GM21390 (cell line): ENCODE data around the gene DUSP6.

Experiments
- ATAC-seq: cut with Tn5 transposase; IDR thresholded peaks from one replicate; pipeline ENCODE4 v1.9.1; 2021; ENCODE audit not compliant: unreplicated experiment

The DUSP6 gene

GRCh38 chr12:89305373-89305772, 46.9 kb downstream of the DUSP6 start:
- no peak for ATAC-seq

- no peak for ATAC-seq
Measured at GRCh38 chr12:89299931-89300330, 52.4 kb downstream of the DUSP6 start.

GRCh38 chr12:89299417-89299816, 52.9 kb downstream of the DUSP6 start:
- ATAC-seq: no peak
